ENCODE data around the gene E2F3. TPM values are rescaled to one million over a fixed set of nuclear protein-coding genes. Genes with fewer than 3 reads are reported as not detected.

Gene E2F3
- total RNA-seq, 1 experiment from 2014 or later: 27.1 TPM

GRCh38 chr6:20492099-20492498 is 90.4 kb downstream of the E2F3 start:
- H4K20me1 ChIP-seq (ENCODE audit: insufficient read depth): peaks cover 10% of the 10 kb centered on the region; the same call in 1 of the 2 replicates
- intact Hi-C loops (cut with micrococcal nuclease): no loop called here
- H3K79me2 ChIP-seq (ENCODE audit: insufficient read depth, low read length): no peaks in the 10 kb centered on the region
- no peak for TF ChIP-seq RAD21 (IDR thresholded peaks at IDR 0.05; ENCODE audit: low read depth)
- TF ChIP-seq POLR2AphosphoS5 (IDR thresholded peaks at IDR 0.05; ENCODE audit: low read depth, low read length): 0 out of 2 replicates have a peak, but pooled peaks have one; percentile 12
- H3K9me2 ChIP-seq (ENCODE audit: insufficient read depth): no peaks in the 10 kb centered on the region
- peaks cover 20 to 22% of the 10 kb centered on the region in 2 experiments for H3K36me3 ChIP-seq (ENCODE audit: control insufficient read depth in 1 of 2, insufficient read depth in 2 of 2, low read length in 2 of 2)
- H3K27me3 ChIP-seq (ENCODE audit: insufficient read depth, low read length): no peaks in the 10 kb centered on the region
- BruUV-seq (replicated peaks): no TSS peak
- H3K4me1 ChIP-seq (ENCODE audit: control insufficient read depth in 1 of 2, insufficient read depth in 2 of 2, low read length in 2 of 2): no peaks in the 10 kb centered on the region
- no peak overlapping the region for H2AFZ ChIP-seq (ENCODE audit: low read depth, low read length, poor library complexity, severe bottlenecking)
- H3K9me3 ChIP-seq (ENCODE audit: control insufficient read depth in 1 of 2, insufficient read depth in 1 of 2, low read depth in 1 of 2, low read length in 2 of 2): no peaks in the 10 kb centered on the region
- no peak overlapping the region for H3K9ac ChIP-seq (ENCODE audit: low read length)
- no peak for ATAC-seq
- H3K4me3 ChIP-seq (replicated peaks in 1 of 2; ENCODE audit: low read depth in 1 of 2, low read length in 2 of 2): no peak overlapping the region
- H3K27ac ChIP-seq (ENCODE audit: low read depth, low read length): no peak overlapping the region
- ChIA-PET RAD21 (ENCODE audit: low non-redundant PET in 1 of 2, low total read pairs in 2 of 2, uncharacterized antibody in 2 of 2, unreplicated experiment in 2 of 2) (no interaction called here), POLR2A (no interaction called here), CTCF (interaction anchor here (1.6 kb wide), 1 partner anchor 35 kb away, joined by 4 read pairs; no protein-coding TSS in a partner anchor)
- H3K4me2 ChIP-seq (ENCODE audit: low read length): no peak overlapping the region
- DNase-seq (ENCODE audit: low read depth, low spot score): no peak

GRCh38 chr6:20497216-20498040 is 95.7 kb downstream of the E2F3 start:
- BruUV-seq (replicated peaks): no TSS peak
- Histone ChIP-seq H3K9me3 (ENCODE audit: control insufficient read depth in 1 of 2, insufficient read depth in 1 of 2, low read depth in 1 of 2, low read length in 2 of 2) (no peaks in the 10 kb centered on the region), H3K4me2 (ENCODE audit: low read length) (no peak overlapping the region), H3K9me2 (ENCODE audit: insufficient read depth) (no peaks in the 10 kb centered on the region), H3K27ac (ENCODE audit: low read depth, low read length) (no peak overlapping the region), H4K20me1 (ENCODE audit: insufficient read depth) (peaks cover 5% of the 10 kb centered on the region; the same call in 1 of the 2 replicates), H3K79me2 (ENCODE audit: insufficient read depth, low read length) (no peaks in the 10 kb centered on the region), H2AFZ (ENCODE audit: low read depth, low read length, poor library complexity, severe bottlenecking) (no peak overlapping the region), H3K9ac (ENCODE audit: low read length) (no peak overlapping the region), H3K4me1 (ENCODE audit: control insufficient read depth in 1 of 2, insufficient read depth in 2 of 2, low read length in 2 of 2) (no peaks in the 10 kb centered on the region), H3K27me3 (ENCODE audit: insufficient read depth, low read length) (no peaks in the 10 kb centered on the region), H3K36me3 (ENCODE audit: control insufficient read depth in 1 of 2, insufficient read depth in 2 of 2, low read length in 2 of 2) (no peaks in the 10 kb centered on the region), H3K4me3 (replicated peaks in 1 of 2; ENCODE audit: low read depth in 1 of 2, low read length in 2 of 2) (no peak overlapping the region)
- DNase-seq (ENCODE audit: low read depth, low spot score) (no peak), ATAC-seq (no peak)
- POLR2A ChIA-PET: no interaction called here
- CTCF ChIA-PET: no interaction called here
- RAD21 ChIA-PET (ENCODE audit: low non-redundant PET in 1 of 2, low total read pairs in 2 of 2, uncharacterized antibody in 2 of 2, unreplicated experiment in 2 of 2): no interaction called here
- intact Hi-C loops (cut with micrococcal nuclease): no loop called here
- TF ChIP-seq YY1 (IDR thresholded peaks at IDR 0.05; ENCODE audit: extremely low read depth, insufficient replicate concordance, low read depth, low read length) (no peak), SP1 (IDR thresholded peaks at IDR 0.05; ENCODE audit: low read depth) (no peak), CEBPB (IDR thresholded peaks at IDR 0.05; ENCODE audit: low read depth) (no peak), ZNF274 (IDR thresholded peaks at IDR 0.05; ENCODE audit: low read depth, low read length) (no peak), FOSL1 (IDR thresholded peaks at IDR 0.05; ENCODE audit: low read depth) (no peak), EGR1 (IDR thresholded peaks at IDR 0.05; ENCODE audit: low read depth) (no peak), MAX (IDR thresholded peaks at IDR 0.05) (no peak), TCF7L2 (IDR thresholded peaks at IDR 0.05; ENCODE audit: borderline replicate concordance, extremely low read depth, insufficient read depth, insufficient read length) (no peak), POLR2AphosphoS5 (IDR thresholded peaks at IDR 0.05; ENCODE audit: low read depth, low read length) (no peak), CTCF (IDR thresholded peaks at IDR 0.05 in 2 of 3, conservative IDR thresholded peaks at IDR 0.05 in 1 of 3; ENCODE audit: borderline replicate concordance in 1 of 3, insufficient read depth in 1 of 3, low read depth in 2 of 3, low read length in 2 of 3) (no peak), CBX3 (IDR thresholded peaks at IDR 0.05; ENCODE audit: low read depth) (no peak), RAD21 (IDR thresholded peaks at IDR 0.05; ENCODE audit: low read depth) (no peak), ZBTB33 (IDR thresholded peaks at IDR 0.05; ENCODE audit: extremely low read depth, insufficient replicate concordance, low read length) (no peak), ZFX (IDR thresholded peaks at IDR 0.05) (no peak), JUND (IDR thresholded peaks at IDR 0.05) (no peak), SIN3A (IDR thresholded peaks at IDR 0.05; ENCODE audit: low read depth) (no peak)
